Hepatocyte (in vitro differentiated cells): ENCODE measurements around the gene KIAA0040.

Source experiments
- EZH2 ChIP-seq: fragments of 200-600 bp; sonication (generic); IDR thresholded peaks from 2 replicates; pipeline ENCODE4 v1.6.1; 2016; ENCODE audit warnings: antibody characterized with exemption, mild to moderate bottlenecking, borderline replicate concordance
- TF ChIP-seq, protein P1 (sequence below): fragments of 200-600 bp; sonication (generic); IDR thresholded peaks from 2 replicates; pipeline ENCODE4 v1.5.1; 2016; ENCODE audit warnings: antibody characterized with exemption, mild to moderate bottlenecking; ENCODE audit not compliant: poor library complexity

DNA sequence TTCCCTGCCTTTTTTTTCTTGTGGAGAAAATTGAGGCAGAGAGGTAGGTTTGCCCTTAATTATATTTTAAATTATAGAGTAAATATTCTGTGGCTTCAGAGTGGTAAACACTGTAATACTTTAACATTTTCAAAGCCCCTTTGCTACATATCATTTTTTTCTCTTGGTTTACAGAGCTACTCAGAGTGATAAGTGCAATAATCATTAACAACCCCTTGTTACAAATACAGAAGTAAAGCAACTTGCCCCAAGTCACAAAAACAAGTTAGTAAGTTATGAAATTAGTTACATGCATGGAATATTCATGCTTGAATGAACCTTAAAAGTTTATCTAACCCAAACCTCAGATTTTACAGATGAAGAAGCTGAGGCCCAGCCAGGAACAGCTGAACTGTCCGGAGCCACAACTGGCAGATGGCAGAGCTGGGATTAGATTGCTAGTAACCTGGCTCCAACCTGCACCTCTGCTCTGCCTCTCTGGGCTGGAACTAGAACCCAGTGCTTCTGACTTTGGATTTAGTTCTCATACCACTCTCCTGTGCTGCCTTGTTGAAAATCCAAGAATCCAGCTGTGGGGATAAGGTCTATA lies 76.3 kb downstream of the KIAA0040 start:
- TF ChIP-seq, protein P1, sequence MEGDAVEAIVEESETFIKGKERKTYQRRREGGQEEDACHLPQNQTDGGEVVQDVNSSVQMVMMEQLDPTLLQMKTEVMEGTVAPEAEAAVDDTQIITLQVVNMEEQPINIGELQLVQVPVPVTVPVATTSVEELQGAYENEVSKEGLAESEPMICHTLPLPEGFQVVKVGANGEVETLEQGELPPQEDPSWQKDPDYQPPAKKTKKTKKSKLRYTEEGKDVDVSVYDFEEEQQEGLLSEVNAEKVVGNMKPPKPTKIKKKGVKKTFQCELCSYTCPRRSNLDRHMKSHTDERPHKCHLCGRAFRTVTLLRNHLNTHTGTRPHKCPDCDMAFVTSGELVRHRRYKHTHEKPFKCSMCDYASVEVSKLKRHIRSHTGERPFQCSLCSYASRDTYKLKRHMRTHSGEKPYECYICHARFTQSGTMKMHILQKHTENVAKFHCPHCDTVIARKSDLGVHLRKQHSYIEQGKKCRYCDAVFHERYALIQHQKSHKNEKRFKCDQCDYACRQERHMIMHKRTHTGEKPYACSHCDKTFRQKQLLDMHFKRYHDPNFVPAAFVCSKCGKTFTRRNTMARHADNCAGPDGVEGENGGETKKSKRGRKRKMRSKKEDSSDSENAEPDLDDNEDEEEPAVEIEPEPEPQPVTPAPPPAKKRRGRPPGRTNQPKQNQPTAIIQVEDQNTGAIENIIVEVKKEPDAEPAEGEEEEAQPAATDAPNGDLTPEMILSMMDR = no peak
- TF ChIP-seq EZH2 = no peak
